HG03442 (cell line): ENCODE measurements around the gene CAMSAP2.

Experiments used
- ATAC-seq: cut with Tn5 transposase; IDR thresholded peaks from one replicate; pipeline ENCODE4 v1.9.1; 2021; ENCODE audit warnings: mild to moderate bottlenecking, moderate library complexity; ENCODE audit not compliant: unreplicated experiment

The CAMSAP2 gene

DNA sequence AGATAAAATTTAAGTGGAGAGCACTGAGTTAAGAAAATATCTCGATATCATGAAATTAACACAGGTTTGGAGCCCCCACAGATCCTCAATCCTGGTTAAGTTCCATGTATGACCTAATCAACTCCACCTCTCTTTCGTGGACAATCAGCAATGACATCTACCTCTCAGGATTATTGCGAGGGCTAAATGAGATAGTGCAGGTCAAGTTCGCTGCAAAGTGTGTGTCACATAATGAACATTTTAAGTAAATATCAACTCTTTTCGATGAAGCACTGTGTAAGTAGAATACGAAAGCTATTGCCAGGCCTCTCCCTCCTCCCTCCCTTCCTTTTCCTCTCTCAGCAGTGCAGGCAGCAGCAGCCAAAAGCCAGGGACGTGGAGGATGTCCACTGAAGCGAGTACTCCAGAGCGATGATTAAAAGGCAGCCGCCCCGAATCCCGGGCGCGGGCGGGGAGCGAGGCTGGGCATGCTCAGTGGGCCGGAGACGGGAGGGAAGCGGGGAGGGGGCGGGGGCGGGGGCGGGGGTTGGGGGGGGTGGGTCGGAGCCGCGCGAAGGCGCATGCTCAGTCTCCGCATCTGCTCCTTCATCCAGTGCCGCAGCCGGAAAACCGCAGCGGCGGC lies at the start of gene CAMSAP2:
Gene CAMSAP2, plus strand, starts transcription at position 567 of the 622 bp plus-strand sequence. CDS start 935 bp downstream, outside the sequence.
- ATAC-seq = peak; percentile 35

GRCh38 chr1:200692316-200692715 lies 46.4 kb upstream of the CAMSAP2 start:
- no peak for ATAC-seq

DNA sequence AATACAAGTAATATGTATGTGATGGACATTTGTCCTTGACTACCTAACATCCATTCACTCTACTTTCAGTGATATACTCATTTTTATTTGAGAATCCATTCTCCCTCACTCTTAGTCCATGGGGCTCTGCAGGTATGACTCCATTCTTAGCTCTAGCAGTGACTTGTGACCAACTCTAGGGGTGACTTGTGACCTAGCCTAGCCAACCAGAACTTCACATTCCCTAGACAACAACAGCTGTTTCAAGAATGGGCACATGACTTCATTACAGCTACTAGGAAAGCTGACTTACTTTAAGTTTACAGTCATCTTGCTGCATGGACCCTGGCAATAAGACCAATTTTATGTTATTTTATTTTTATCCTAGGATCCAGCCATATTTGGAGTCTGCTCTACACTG lies 45.4 kb upstream of the CAMSAP2 start:
- ATAC-seq = no peak

DNA sequence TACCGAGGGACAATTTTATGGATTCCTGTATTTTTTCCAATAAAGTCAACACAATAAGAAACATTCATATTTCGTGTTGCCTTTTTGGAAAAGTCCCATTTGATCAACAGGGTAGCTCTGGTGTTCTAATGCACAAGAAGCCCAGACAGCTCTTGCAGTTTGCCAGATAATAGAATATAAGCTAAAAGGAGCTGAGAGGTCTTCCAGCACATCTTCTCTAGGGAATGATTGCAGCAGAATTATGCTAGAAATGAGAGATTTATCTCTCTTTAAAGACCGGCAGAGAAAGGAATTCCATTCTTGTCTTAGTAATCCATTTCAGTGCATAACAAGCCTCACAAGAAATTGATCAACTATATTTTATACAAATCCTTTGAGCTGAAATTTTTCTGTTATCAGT lies 44.0 kb upstream of the CAMSAP2 start:
- ATAC-seq = no peak

GRCh38 chr1:200699871-200700270 lies 38.8 kb upstream of the CAMSAP2 start:
- no peak for ATAC-seq

DNA sequence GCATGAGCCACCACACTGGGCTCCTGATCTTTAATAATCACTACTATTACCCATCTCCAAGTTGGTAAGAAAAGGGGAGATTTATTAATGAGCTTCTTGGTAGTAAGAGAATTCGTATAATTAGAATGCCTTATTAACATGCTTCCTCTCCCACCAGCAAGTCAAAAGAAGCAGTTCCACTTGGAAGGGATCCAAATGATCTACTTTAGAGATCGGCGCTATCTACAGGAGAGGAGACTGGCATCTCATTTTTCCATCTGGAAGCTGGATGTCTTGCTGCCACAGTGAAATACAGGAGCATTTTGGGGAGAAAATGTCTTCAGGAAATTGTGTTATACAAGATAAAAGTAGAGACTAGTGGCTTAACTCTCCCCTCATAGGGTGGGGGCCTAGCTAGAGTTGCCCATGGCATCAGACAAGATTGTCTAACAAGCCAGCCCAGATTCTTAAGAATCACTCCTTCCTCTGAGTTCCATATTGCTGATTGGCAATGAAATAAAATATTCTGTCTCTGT lies 33.6 kb upstream of the CAMSAP2 start:
- ATAC-seq = no peak

- no peak for ATAC-seq
These were observed 32.4 kb upstream of the CAMSAP2 start for GRCh38 chr1:200706111-200706814.

DNA sequence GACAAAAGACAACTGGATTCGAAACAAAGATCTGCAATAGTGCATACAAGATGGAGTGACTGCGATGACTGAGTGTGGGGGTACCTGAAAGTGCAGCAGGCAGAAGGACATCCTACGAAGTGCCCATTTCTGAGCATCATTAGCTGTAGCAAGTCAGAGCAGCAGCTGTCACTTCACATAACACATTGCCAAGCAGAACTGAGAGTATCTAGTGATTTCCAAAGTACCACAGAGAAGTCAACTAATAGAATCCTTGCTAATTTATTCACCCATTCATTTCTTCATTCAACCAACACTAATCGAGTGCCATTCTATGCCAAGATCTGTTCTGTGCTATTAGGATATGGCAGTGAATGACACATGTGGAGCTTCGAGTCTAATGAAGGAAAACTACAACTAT lies 31.6 kb upstream of the CAMSAP2 start:
- ATAC-seq = no peak

DNA sequence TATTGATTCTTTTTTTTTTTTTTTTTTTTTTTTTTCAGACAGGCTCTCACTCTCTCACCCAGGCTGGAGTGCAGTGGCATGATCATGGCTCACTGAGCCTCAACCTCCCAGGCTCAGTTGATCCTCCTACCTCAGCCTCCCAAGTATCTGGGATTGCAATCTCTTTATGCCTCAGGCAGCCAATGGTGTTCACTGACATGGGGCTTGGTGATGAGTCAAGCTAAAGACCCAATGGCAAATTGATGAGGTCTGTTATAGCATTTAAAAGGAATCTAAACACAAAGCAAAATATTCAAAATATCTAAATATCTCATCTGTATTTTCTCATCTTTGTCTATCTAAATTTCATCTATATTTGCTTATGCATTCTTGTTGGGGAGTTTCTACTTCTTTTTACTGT lies 30.5 kb upstream of the CAMSAP2 start:
- ATAC-seq = no peak

GRCh38 chr1:200708769-200709168 lies 29.9 kb upstream of the CAMSAP2 start:
- no peak for ATAC-seq

- no peak for ATAC-seq
These were observed 28.5 kb upstream of the CAMSAP2 start for GRCh38 chr1:200710166-200710565.

DNA sequence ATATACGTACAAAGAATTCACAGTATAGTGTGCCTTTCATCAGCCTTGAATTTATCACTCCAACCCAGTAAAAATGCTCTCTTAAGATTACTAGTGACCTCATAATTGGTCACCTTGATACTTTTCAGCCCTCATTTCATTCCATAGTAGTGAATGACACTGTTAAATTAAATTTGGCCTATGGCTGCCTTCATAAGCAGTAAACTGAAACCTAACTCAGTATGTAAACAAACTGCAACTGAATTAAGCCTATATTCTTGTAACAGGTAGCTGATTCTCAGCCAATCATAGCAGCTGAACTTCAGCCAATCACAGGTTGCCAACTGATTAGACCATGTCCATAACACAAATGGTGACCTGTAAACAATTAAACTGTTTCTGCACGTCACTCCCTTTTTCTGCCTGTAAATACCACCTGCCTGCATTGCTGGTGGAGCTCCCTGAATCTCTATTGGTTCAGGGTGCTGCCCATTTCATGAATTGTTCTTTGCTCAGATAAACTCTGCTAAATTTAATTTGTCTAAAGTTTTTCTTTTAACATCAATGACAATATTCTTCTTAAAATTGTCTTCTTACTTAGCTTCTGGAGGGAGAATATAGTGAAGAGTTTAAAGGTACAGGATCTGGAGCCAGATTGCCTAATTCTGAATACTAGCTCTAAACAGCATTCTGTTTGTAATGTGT lies 24.0 kb upstream of the CAMSAP2 start:
- no peak for ATAC-seq

GRCh38 chr1:200720199-200720598 lies 18.5 kb upstream of the CAMSAP2 start:
- no peak for ATAC-seq

DNA sequence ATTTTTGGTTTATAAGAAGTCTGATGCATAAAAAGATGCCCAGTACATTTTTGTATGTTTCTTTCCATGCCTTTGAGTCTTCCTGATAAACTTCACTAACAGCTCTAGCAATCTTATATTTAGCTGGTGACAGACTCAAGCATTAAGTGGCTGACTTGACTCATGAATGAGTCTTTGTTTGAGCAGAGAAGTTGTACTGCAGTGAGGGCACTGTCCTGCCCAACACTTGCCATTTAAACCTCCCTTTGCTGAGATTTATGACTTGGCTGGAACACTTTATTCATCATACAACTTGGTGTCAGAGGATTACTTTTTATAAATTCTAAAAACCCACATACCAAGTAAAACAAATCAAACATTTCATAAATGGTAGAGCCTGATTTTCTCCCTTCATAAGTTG lies 14.6 kb upstream of the CAMSAP2 start:
- ATAC-seq = no peak

DNA sequence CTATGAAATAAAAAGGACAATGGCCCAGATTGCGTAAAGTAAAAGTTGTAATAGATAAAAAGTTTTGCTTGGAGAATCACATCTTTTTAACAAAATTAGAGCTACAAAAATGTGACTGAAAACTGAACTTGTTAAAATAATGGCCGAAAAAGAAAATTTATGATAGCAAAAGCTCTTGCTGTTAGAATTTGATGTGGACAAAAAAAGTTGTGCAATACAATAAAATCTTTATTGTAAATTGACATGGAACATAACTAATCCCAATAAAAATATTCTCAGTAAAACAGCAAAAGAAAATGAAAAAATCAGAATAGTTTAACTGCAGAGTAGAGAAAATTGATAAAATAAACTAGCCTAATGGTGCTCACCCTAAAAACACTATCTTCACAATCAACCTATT lies 11.4 kb upstream of the CAMSAP2 start:
- ATAC-seq = no peak

DNA sequence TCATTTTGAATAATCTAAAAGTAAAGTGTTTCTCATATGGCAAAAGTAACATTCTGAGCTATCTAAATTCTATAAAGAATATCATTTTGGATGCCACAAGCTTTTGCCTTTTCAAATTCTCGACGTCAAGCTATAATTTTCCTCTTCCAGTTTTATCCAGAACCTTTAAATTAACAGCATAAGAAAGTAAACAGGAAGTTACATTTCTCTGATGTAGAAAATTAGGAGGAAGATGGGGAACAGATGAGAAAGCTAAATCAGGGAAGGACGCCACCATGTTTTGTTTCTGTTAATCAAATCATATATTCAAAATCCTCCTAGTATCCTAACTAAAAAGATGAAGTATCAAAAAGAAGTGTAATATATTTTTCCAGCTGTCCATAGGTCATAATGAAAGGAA lies 8.8 kb upstream of the CAMSAP2 start:
- ATAC-seq = no peak

DNA sequence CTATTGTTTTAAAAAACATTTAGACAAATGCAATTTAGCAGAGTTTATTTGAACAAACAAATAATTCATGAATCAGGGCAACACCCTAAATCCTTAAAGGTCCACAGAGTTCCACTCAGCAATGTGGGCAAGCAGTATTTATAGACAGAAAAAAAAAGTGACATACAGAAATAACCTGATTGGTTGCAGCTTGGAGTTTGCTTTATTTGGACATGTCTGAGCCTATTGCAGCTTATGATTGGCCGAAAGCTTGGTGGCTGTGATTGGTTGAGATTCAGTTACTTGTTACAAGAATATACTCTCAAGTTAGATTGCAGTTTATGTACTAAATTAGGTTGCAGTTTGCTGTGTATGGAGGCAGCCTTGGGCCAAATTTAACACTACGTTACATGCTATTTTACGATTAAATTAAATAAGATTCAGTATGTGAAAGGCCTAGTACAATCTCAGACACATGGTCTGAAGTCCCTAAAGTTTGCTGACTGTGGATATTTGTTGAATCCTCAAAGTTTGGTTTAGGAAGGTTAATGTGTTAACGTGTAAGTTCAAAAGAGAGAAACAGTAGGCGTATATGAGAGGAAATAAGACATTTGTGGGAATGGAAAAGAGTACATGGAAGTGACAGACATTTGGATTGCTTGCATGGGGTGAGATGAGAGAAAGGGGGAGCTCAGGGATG lies 6.9 kb upstream of the CAMSAP2 start:
- no peak for ATAC-seq

DNA sequence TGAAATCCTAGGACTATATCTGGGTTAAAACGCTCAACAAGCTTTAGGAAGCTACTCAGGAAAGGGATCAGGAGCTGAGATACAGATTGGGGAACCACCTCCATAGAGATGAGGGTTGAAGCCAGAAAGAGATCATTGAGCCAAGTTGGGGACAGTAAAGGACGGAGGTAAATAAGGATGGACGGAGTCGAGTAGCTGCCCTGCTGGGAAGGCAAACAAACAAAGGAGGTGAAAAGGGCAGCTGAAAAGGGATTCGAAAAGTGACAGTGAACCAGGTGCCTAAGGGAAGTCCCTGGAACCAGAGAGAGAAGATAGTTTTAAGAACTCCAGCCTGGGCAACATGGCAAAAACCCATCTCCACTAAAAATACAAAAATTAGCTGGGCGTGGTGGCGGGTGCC lies 6.3 kb upstream of the CAMSAP2 start:
- no peak for ATAC-seq

DNA sequence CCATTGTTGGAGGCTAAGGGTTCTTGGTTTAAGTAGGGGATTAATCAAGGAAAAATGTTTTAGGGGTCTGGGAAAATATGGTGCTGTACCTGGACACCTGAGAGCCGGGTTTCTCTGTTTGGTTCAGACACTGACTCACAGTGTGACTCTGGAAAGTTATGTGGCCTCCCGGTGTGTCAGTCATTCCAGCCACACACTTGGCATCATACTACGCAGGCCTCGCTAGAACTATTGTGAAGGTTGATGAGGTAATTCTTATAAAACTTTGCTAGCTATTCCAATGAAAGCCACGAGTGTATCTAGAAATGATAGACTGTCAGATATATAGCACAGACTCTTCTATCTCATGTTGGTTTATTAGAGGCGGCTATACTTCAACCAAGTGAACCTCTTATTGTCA lies 4.8 kb upstream of the CAMSAP2 start:
- ATAC-seq = no peak

GRCh38 chr1:200737647-200738291 lies 924 bp upstream of the CAMSAP2 start:
- ATAC-seq = no peak
